Neutrophil (primary cell): ENCODE measurements around the gene PNKP.

Experiments used
- H3K27ac ChIP-seq: fragments of 200-600 bp; sonication (generic); 2 replicates; pipeline ENCODE4 v1.5.1; 2016; ENCODE audit warnings: mild to moderate bottlenecking, moderate library complexity
- H3K27me3 ChIP-seq: fragments of 200-600 bp; sonication (generic); 2 replicates; pipeline ENCODE4 v1.6.0; 2016; ENCODE audit warnings: mild to moderate bottlenecking
- H3K36me3 ChIP-seq: fragments of 200-600 bp; sonication (generic); 2 replicates; pipeline ENCODE4 v1.5.1; 2017
- H3K4me1 ChIP-seq, 2 experiments: fragments of 200-600 bp in 1 of 2; sonication (generic) in 1 of 2; 1 replicate in 1 of 2; 2 replicates in 1 of 2; pipeline versions ENCODE4 v1.5.1 to v1.6.1; 2013 to 2016; ENCODE audit warnings: low read depth in 1 of 2, low read length in 1 of 2, mild to moderate bottlenecking in 1 of 2, moderate library complexity in 1 of 2; ENCODE audit not compliant: control insufficient read depth in 1 of 2, insufficient read depth in 1 of 2
- H3K4me3 ChIP-seq, 2 experiments: fragments of 200-600 bp in 1 of 2; sonication (generic) in 1 of 2; 1 replicate in 1 of 2; 2 replicates in 1 of 2; pipeline ENCODE4 v1.5.1; 2013 to 2016; ENCODE audit warnings: low read depth in 1 of 2, low read length in 1 of 2, mild to moderate bottlenecking in 1 of 2, moderate library complexity in 1 of 2
- H3K9me3 ChIP-seq: fragments of 200-600 bp; sonication (generic); 2 replicates; pipeline ENCODE4 v1.5.1; 2016
- CTCF ChIP-seq: fragments of 200-600 bp; sonication (generic); IDR thresholded peaks from 2 replicates; pipeline ENCODE4 v1.5.1; 2016; ENCODE audit warnings: antibody characterized with exemption

The PNKP gene

GRCh38 chr19:49846408-49846807 is 21.0 kb downstream of the PNKP start:
- Histone ChIP-seq H3K4me3 (no peak overlapping the region), H3K27me3 (peaks cover 1% of the 10 kb centered on the region), H3K4me1 (peaks cover 46% of the 10 kb centered on the region in 2 experiments), H3K27ac (no peak overlapping the region), H3K9me3 (no peaks in the 10 kb centered on the region), H3K36me3 (no peaks in the 10 kb centered on the region)
- no peak for TF ChIP-seq CTCF

- H3K27me3 ChIP-seq, result no peaks in the 10 kb centered on the region
- H3K4me1 ChIP-seq, result peaks cover 46% of the 10 kb centered on the region in 2 experiments
- peak overlapping the region; percentile 46 for H3K27ac ChIP-seq
- no peak overlapping the region for H3K4me3 ChIP-seq
- H3K36me3 ChIP-seq, result peaks cover 7% of the 10 kb centered on the region
- no peak for TF ChIP-seq CTCF
- no peaks in the 10 kb centered on the region for H3K9me3 ChIP-seq
Measured at GRCh38 chr19:49845414-49845813, 22.0 kb downstream of the PNKP start.

GRCh38 chr19:49844138-49845095 is 23.0 kb downstream of the PNKP start:
- H3K36me3 ChIP-seq, result peaks cover 17% of the 10 kb centered on the region
- H3K27me3 ChIP-seq, result no peaks in the 10 kb centered on the region
- peaks cover 36% of the 10 kb centered on the region in 2 experiments for H3K4me1 ChIP-seq
- H3K9me3 ChIP-seq, result no peaks in the 10 kb centered on the region
- TF ChIP-seq CTCF, result no peak
- H3K4me3 ChIP-seq, result no peak overlapping the region
- H3K27ac ChIP-seq, result peak overlapping the region; percentile 46

- peaks cover 24% of the 10 kb centered on the region in 2 experiments for H3K4me1 ChIP-seq
Measured at GRCh38 chr19:49843265-49843664, 24.1 kb downstream of the PNKP start.

GRCh38 chr19:49840736-49841249 is 26.6 kb downstream of the PNKP start:
- Histone ChIP-seq H3K9me3 (no peaks in the 10 kb centered on the region), H3K36me3 (peaks cover 53% of the 10 kb centered on the region), H3K27ac (peak overlapping the region; percentile 5), H3K4me3 (no peak overlapping the region), H3K4me1 (peaks cover 16 to 17% of the 10 kb centered on the region in 2 experiments), H3K27me3 (no peaks in the 10 kb centered on the region)
- TF ChIP-seq CTCF, result no peak

More at GRCh38 chr19:49843265-49843664, 24.1 kb downstream of the PNKP start:
- Histone ChIP-seq H3K27ac (no peak overlapping the region), H3K9me3 (no peaks in the 10 kb centered on the region), H3K36me3 (peaks cover 28% of the 10 kb centered on the region), H3K4me3 (no peak overlapping the region), H3K27me3 (no peaks in the 10 kb centered on the region)
- no peak for TF ChIP-seq CTCF
